ENCODE measurements around the gene IWS1.

Gene IWS1

GRCh38 chr2:127439343-127439742 is 86.9 kb downstream of the IWS1 start:
- DNase-seq (ENCODE audit: low read depth), result no peak
- no peak overlapping the region for H3K4me3 ChIP-seq (ENCODE audit: low read depth, low read length)
- TF ChIP-seq, protein P1, sequence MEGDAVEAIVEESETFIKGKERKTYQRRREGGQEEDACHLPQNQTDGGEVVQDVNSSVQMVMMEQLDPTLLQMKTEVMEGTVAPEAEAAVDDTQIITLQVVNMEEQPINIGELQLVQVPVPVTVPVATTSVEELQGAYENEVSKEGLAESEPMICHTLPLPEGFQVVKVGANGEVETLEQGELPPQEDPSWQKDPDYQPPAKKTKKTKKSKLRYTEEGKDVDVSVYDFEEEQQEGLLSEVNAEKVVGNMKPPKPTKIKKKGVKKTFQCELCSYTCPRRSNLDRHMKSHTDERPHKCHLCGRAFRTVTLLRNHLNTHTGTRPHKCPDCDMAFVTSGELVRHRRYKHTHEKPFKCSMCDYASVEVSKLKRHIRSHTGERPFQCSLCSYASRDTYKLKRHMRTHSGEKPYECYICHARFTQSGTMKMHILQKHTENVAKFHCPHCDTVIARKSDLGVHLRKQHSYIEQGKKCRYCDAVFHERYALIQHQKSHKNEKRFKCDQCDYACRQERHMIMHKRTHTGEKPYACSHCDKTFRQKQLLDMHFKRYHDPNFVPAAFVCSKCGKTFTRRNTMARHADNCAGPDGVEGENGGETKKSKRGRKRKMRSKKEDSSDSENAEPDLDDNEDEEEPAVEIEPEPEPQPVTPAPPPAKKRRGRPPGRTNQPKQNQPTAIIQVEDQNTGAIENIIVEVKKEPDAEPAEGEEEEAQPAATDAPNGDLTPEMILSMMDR (IDR thresholded peaks at IDR 0.05; ENCODE audit: insufficient read depth, low read depth, low read length, missing control alignments), result no peak

DNA sequence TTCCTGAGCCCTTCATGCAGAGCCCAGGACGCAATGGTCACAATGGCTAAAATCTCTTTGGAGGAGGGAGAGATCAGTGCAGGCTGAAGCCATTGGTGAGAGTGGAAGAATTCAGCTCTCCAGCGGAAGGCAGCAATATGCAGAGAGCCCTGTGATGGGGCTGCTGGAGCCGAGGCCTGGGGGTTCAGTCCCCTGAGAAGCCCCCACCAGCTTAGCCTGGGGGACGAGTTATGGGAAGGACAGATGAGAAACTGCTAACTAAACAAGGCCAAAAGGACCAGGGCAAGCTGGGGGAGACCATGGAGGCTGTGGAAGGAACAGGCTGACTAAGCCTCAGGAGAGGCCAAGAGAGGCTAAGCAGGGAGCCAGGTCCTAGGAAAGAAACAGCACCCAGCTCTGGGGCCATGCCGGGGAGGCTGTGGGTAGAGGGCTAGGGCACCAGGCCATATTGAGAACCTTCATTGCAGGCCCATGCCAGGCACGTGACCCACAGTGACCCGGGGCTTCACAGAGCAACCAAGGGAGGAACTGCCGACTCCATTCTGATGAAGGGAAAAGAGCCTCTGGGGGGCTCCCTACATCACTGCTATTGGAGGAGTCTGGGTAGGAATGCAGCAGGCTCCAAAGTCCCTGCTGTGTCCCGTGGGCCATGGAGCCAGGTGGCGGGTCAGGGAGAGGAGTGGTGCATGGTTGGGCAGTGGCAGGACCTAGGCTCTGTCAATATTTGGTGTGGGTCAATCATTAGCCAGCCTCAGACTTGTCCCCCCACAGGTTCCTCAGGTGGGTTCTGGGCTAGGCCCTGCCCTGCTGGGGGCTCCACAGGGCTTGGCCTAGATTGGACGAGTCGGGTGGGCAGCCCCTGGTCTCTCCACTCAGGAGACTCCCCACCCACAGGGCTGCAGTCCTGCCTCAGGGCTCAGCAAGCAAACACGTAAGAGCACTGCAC is 88.2 kb downstream of the IWS1 start:
- TF ChIP-seq, protein P1 (IDR thresholded peaks at IDR 0.05; ENCODE audit: insufficient read depth, low read depth, low read length, missing control alignments), result no peak
- no peak overlapping the region for H3K4me3 ChIP-seq (ENCODE audit: low read depth, low read length)
- DNase-seq (ENCODE audit: low read depth), result no peak

DNA sequence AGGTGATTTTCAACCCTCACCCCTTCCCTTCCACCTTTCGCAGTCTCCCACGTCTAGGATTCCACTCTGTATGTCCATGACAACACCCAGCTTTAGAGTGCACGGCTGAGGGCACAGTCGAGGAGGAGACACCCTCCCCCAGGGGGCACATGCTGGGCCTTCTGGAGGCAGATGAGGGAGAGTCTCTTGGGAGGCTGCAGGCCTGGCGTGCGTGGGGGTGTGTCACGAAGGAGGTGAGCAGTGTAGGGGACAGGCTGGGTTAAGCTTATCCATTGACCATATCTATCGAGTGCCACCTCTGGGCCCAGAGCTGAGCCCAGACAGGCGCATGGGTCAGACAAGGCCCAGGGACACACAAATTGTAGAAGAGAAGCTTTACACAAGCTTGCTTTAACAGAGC is 89.2 kb downstream of the IWS1 start:
- H3K4me3 ChIP-seq (ENCODE audit: low read depth, low read length), result no peak overlapping the region
- TF ChIP-seq, protein P1 (IDR thresholded peaks at IDR 0.05; ENCODE audit: insufficient read depth, low read depth, low read length, missing control alignments), result no peak
- no peak for DNase-seq (ENCODE audit: low read depth)

DNA sequence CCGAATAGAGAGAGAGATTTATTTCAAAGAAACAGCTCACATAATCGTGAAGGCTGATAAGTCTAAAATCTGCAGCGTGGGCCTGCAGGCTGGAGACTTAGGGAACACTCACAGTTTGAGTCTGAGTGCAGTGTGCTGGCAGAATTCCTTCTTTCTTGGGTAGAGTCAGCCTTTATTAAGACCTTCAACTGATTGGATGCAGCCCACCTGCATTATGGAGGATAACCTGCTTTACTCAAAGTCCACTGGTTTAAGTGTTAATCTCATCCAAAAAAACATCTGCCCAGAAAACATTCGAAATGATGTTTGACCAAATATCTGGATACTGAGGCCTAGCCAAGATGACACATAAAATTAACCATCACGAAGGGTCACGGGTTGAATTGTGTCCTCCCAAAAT is 91.8 kb downstream of the IWS1 start:
- DNase-seq (ENCODE audit: low read depth), result no peak
- no peak overlapping the region for H3K4me3 ChIP-seq (ENCODE audit: low read depth, low read length)

GRCh38 chr2:127431408-127432023 is 94.8 kb downstream of the IWS1 start:
- TF ChIP-seq, protein P1 (IDR thresholded peaks at IDR 0.05; ENCODE audit: insufficient read depth, low read depth, low read length, missing control alignments), result no peak
- DNase-seq (ENCODE audit: low read depth), result no peak
- no peak overlapping the region for H3K4me3 ChIP-seq (ENCODE audit: low read depth, low read length)

More for the DNA sequence above, 91.8 kb downstream of the IWS1 start:
- TF ChIP-seq, protein P1 (IDR thresholded peaks at IDR 0.05; ENCODE audit: insufficient read depth, low read depth, low read length, missing control alignments), result no peak
